ENCODE measurements around the gene CCDC188. TPM values are rescaled to one million over a fixed set of nuclear protein-coding genes. Genes with fewer than 3 reads are reported as not detected.

The CCDC188 gene
- total RNA-seq, 2 donors from 2014 or later, result 1.00 to 2.5 TPM

DNA sequence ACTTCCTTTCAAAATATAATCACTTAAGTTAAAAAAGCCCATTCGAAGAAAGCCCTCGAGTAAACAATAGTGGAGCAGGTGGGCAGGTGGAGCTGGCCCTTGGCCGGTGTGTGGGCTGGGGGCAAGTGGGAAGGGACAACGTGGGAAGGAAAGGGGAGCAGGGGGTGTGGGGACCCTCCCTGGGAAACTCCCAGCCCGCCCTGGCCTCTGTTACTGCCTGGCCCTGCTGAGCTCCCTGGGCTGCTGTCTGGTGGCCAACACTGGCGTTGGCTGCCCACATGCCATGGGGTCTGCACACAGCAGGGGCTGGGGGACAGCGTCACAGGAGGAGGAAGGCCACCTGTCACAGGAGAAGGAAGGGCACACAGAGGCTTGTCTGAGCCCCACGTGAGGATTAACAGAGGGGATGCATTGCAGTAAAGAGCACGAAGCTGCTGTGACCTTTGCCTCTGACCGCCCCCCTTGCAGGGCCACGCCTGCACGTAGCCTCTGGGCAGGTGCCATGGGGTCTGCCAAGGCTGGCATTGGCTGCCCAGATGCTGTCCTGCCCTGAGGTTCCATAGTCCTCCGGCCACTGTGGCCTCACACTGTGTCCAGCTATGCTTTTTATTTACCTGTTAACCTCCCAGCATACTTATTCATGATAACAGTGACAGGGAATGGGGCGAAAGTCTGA is 36.2 kb upstream of the CCDC188 start:
- no peak for DNase-seq (ENCODE audit: low spot score)
- intact Hi-C loops (cut with DNase I), result loop anchor here in 1 of 2 donors (1.0 kb wide), 1 partner anchor 30 kb away; no protein-coding TSS in a partner anchor

DNA sequence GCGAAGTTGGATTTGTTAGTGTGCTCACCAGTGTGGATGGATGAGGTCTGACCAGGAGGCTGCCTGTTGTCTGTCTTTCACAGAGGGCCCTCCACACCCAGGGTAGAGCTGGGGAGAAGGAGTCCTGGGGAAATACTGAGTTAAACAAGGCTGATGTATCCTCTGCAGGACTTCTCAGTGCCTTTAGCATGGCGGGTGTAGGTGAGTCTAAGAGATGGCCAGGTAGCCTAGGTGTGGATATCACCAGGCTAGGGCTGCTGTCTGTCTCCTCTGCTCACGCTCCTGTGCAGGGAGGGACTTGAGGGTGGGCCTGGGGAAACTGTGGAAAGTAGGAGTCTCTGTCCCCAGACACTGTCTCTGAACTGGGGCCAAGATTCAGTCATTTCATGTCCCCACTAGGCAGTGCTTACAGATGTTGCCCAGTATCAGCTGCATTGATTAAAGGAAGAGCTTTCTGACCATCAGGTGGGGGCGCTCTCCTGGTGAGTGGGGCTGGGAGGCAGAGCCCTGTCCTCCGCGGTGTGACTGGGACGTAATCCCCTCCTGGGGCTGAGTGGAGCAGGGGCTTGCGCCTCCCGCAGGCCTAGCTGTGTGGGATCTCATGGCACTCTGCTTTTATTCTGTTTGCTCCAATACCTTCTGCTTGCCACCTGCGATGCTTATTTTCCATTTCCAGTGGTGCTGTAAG is 35.5 kb upstream of the CCDC188 start:
- DNase-seq (ENCODE audit: low spot score), result no peak
- intact Hi-C loops (cut with DNase I), result no loop called here

DNA sequence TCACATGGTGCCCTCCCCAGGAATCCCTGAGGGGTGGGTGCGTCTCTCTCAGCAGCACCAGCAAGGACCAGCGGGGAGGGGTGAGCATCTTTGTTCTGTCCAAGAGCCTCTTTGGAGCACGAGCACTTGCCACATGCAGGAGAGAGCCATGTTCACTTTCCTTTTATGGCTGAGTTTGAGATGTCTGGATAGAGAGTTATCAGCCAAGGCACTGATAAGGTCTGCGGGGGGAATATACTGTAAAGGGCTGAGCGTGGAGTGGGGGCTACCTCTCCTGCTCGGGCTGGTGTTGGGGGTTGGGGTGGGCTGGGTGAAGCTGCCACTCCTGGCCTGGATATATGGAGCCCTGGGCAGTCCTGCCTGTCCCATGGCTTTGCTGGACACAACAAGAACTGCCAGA is 34.9 kb upstream of the CCDC188 start:
- DNase-seq (ENCODE audit: low spot score), result no peak
- intact Hi-C loops (cut with DNase I), result no loop called here

DNA sequence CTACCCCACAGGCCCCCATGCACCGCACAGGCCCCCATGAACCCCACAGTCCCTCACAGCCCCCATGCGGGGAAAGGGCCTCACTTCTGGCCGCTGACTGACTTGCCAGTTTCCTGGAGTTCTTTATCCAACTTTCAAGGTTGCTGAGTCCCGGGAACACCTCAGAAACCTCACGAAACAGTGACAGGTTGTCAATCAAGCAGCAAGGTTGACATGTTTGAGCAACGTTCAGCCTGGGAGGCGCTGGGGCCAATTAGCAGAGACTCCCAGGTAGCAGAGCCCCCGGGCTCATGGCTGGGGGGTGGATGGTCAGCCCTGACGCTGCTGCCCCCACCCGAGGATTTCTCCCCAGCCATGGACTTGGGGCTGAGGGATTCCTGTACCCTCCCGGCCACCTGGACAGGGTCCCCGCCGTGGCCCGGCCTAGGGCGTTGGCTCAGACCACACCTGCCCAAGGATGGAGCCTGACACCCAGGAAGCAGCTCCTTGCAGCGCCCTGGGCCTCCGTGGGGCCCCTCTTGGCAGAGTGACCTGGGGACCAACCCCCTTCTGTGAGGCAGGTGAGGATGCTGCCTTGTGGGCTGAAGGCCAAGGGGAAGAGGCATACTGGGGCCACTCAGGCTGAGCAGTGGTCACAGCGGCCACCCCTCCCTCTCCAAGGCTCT is 33.8 kb upstream of the CCDC188 start:
- intact Hi-C loops (cut with DNase I), result no loop called here
- no peak for DNase-seq (ENCODE audit: low spot score)

DNA sequence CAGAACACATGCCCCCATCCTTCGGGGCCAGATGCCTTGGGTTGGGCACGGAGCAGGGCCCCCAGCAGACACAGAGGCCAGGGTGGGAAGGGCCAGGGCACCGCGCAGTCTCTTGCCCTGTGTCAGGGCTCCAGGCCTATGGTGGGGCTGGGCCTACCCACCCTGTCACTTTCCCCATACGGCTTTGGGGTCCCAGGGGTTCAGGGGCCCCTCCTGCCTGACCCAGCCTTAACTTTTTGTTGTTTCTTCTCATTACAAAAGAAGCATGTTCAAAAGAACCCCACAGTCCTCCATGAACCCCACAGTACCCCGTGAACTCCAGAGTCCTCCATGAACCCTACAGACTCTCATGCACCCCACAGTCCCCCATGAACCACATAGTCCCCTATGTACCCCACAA is 33.0 kb upstream of the CCDC188 start:
- DNase-seq (ENCODE audit: low spot score), result no peak
- intact Hi-C loops (cut with DNase I), result no loop called here

DNA sequence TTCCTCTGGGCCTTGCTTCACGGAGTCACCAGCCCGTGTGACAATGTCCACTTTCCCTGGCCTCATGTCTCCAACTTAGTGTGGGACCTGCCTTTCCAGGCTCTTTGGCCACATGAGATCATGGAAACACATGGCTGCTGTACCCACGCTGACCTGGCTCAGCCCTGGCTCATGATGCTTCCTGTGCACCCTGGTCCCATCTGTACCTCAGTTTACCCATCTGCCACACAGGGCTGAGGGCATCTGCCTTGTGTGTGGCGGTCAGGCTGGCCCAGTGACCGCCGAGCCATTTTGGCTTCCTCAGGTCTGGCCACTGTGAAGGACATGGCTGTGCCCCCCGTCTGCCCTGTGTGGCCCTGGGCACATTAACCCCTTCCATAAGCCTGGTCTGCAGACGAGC is 32.2 kb upstream of the CCDC188 start:
- no peak for DNase-seq (ENCODE audit: low spot score)
- intact Hi-C loops (cut with DNase I), result no loop called here

DNA sequence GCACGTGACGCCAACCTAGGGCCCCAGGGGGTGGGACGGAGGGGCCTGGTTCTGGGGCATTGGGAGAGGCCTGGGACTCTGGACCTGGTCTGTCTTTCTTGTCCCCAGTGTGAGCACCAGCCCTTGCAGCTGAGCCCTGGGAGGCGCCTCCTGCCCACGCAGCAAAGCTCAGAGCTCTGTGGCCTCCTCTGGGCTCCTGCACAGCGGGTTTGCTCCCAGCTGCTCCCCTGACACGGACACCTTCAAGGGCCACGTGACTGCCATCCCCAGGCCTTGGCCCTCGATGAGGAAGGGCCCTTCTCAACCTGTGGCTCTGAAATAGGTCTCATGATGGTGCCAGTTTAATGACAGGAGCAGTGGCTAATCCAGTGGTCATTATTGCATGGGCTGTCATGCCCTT is 31.5 kb upstream of the CCDC188 start:
- DNase-seq (ENCODE audit: low spot score), result no peak
- intact Hi-C loops (cut with DNase I), result no loop called here

DNA sequence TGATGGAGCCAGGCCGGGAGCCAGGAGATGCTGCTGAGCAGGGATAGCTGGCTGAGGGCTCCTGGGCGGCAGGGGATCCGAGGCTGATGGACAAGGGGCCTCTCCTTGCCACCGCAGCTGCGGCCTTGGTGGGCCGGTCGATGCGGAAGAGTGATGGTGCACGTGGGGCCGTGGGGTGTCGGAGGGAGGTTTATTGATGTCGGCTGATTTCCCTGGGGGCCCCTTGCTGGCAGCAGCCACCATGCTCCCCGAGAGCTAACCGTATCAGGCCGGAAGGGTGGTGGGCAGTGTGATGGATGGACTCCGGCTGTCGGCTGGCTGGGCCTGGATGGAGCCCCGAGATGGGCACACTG is 31.0 kb upstream of the CCDC188 start:
- intact Hi-C loops (cut with DNase I), result no loop called here
- no peak for DNase-seq (ENCODE audit: low spot score)

DNA sequence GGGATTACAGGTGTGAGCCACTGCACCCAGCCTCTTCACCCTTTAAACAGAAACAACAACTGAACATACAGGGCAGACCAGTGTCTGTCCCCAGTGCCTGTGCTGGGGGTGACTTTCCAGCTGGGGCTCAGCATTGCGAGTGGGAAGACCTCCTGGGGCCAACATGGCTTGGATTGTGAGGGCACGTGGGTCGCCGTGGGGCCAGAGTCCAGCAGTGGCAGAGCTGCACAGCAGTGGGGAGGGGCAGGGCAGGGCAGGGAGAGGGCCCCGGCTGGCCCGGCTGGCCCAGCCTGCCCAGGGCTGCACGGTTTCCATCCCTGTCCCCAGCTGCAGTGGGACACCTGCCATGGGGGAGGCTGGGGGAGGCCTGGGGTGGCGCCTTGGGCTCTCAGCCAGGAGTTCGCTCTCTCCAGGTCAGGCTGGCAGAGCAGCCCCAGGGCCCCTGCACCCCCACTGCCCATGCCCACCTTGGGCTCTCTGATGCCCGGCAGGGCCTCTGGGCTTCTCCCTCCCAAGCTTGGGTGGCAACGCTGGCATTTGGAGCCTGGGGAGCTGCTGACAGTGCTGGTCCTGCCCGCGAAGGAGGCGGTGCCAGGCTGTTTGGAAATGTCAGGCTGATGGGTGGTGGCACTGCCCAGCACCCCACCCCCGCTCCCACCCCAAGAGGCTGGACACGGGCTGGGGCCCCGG is 30.5 kb upstream of the CCDC188 start:
- intact Hi-C loops (cut with DNase I), result no loop called here
- no peak for DNase-seq (ENCODE audit: low spot score)

DNA sequence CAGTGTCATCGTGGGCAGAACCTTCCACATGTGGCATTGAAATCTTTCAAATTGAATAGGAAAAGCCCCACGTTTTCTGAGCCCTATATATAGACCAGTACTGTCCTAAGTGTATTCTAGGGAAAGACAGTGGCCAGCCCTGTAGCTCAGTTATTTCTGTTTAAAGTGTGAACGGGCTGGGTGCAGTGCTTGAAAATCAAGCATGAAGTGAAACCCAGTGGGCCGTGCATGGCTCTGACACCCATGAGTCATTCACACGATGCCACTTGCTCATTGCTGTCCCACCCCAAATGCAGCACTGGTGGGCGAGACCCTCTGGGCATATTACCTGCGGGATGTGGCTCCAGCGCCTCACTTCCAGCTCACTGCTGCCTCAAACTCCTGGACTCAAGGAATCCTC is 29.8 kb upstream of the CCDC188 start:
- intact Hi-C loops (cut with DNase I), result no loop called here
- DNase-seq (ENCODE audit: low spot score), result no peak

DNA sequence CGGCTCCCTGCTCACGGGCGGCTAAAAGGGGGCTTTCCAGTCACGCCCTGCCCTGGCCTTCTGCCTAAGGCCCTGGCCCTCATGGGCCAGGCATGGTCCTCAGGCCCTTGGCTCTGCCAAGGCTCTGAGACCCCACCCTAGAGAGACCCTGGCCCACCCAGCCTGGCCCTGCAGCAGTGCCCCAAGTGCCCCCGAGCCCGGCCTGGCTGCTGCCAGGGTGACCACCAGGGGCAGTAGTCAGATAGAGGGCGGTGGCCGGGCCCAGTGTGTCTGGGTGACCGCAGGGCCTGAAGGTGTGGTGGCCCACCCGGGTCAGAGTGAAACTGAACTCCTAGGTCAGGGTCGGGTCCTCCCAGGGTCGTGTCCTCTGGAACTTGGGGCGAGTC is 29.4 kb upstream of the CCDC188 start:
- intact Hi-C loops (cut with DNase I), result no loop called here
- no peak for DNase-seq (ENCODE audit: low spot score)

DNA sequence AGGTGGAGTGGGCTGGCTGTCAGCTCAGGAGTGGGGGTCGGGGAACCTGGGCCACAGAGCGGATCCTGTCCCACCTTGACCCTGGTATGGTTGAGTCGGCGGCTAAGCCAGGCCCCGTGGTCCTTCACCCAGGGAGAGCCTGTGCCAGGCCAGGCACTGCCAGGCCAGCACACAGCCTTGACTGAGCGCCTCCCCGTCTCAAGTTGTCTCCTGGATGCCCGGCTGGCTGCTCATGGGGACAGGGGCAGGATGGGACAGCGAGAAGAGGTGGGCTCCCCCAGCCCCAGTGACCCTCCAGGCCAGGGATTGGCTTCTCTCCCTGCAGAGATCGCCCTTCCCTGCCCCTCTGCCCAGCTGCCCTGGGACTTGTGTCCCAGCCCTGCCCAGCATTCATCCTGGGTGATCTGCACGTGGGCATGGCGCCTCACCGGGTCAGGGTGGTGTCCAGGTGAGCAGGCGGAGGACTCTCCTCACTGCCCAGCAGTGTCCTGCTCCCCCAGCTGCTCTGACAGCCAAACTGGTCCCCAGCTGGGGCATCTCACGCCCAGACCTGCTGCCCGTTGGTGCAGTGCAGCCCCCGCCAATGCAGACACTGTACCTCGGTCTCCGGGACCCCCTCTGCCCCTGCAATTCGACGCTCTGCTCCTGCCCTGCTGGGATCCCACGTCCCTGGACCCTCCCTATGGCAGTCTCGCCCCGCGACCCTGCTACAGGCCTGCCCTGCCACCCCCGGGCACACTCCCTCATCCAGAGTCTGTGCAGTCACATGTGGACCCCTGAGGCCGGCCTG is 28.8 kb upstream of the CCDC188 start:
- intact Hi-C loops (cut with DNase I), result loop anchor here in 1 of 2 donors (5.0 kb wide), 1 partner anchor 83 kb away; no protein-coding TSS in a partner anchor
- DNase-seq (ENCODE audit: low spot score), result no peak

DNA sequence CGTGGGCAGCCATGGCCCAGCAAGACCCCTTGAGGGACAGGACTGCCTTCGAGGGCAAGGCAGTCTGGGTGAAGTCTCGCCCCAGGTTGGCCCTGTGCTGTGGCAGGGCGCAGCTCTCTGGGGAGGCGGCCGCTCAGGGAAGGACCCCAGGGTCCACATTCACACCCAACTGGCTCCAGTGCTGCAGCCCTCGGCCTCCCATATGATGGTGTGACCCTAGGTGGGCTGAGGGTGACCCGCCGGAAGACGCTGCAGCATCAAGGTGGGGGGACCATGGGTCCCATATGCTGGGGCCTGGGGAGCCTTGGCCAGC is 28.0 kb upstream of the CCDC188 start:
- DNase-seq (ENCODE audit: low spot score), result no peak
- intact Hi-C loops (cut with DNase I), result loop anchor here in 1 of 2 donors (5.0 kb wide), 1 partner anchor 83 kb away; no protein-coding TSS in a partner anchor

DNA sequence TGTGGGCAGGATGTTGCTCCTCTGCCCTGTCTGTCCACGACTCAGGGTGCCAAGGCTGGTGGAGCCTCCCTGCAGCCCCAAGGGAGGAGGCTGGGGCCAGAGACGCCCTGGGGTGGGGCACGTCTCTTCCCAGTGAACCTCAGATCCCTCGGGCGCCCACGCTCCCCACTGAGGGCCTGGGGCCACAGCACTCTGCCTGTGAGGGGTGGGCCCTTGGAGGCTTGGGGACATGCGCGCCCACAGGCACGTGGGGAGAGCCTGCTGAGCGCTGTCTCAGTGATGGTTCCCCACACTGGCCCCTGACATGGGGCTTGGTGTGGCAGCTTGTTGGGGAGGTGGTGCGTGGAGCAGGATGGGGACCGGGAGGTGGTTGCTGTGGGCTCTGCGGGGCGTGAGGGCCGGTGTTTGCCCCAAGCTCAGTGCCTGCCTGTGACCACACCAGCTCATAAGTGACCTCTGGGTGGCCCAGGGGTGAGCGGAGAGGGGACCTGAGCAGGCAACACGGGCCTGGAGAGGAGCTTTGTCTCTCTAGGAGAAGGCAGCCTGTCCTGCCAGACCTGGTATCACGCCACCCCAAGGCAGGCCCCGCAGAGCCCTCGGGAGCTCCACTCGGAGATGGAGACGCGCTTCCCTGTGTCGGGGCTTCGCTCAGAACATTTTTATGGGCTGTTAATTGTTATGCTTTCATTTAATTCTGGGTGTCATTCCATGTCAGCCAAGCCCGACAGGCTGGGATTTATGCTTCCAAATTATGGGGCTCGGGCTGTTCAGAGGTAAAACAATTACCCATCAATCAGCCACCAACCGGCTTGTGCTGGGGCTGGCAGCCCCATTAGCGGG is 27.4 kb upstream of the CCDC188 start:
- intact Hi-C loops (cut with DNase I), result loop anchor here in 1 of 2 donors (5.0 kb wide), 1 partner anchor 84 kb away; no protein-coding TSS in a partner anchor
- DNase-seq (ENCODE audit: low spot score), result no peak

DNA sequence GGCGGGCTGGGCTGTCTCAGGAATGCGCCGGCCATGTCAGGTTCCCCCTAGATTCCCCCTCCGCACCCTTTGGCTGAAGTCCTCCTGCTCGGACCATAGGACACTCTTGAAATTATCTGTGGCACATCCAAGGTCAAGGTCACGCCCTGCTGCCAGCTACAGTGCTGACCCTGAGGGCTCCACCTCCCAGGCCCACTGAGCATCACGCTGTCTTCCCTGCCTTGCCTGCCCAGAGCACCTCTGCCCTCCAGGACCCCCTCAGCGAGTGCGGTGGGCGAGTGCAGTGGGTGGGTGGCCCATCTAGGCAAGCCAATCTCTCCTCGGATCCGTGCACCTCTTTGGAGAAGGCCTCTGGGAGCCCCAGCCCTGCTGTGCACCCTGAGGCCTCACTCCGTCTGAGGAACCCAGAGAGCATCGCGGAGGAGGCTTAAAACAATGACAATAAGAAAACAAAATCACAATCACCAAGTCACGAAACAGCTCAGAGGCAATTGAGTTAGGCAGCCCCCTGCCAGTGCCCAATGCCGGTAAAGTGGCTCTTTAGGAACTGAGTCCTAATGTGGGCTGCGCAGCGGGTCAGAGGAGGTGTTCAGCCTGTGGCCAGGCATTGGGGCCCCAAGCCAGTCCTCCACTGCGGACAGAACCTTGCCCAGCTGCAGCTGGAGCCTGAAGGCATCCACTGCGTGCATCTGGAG is 26.5 kb upstream of the CCDC188 start:
- DNase-seq (ENCODE audit: low spot score), result no peak
- intact Hi-C loops (cut with DNase I), result loop anchor here in 1 of 2 donors (5.0 kb wide), 1 partner anchor 85 kb away; no protein-coding TSS in a partner anchor

DNA sequence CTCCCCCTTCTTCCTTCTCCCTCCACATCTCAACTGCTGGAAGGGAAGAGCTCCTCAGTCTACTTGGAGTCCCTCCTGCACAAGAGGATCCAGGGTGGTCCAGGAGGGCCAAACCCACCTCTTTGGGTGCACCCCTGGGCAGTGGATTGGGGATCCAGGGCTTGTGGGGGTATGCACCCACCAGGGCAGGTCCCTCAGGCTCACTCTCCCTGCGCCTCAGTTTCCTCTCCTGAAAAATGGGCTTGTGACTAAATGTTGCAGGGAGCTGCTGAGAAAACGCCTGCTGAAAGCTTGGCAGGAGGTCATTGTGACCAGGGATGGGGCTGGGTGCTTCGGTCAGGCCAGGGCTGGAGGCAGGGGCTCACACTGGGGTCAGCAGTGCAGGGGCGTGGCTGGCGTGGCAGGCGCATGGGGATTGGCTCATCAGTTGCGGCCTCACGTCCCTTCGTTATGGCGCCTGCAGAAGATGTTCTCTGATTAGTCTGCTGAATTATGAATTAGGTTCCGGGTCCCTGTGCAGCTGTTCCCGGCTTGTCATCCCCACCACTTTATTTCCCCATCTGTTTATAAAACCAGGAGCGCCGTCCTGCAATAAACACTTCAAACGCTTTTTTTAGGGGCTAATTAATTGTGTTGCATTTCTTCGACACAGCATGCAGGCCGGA is 25.7 kb upstream of the CCDC188 start:
- intact Hi-C loops (cut with DNase I), result loop anchor here in 1 of 2 donors (1.0 to 5.0 kb wide), 2 partner anchors 21 to 86 kb away; no protein-coding TSS in a partner anchor
- DNase-seq (ENCODE audit: low spot score), result no peak

DNA sequence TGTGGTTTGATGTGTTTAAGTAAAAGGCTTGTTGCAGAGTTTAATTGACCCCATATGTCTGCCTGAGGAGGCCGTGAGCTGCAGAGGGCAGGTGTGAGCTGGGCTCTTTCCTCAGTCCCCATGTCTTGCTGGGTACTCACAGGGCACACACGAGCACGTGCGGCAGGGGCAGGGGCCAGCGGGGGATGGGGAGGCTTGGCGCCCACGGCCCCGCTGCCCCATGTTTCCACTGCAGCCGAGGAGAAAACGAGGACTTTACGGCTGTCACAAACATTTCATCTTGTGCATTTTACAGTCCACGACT is 24.7 kb upstream of the CCDC188 start:
- intact Hi-C loops (cut with DNase I), result loop anchor here in 1 of 2 donors (5.0 kb wide), 1 partner anchor 87 kb away; no protein-coding TSS in a partner anchor
- no peak for DNase-seq (ENCODE audit: low spot score)
